GM21423 (cell line): ENCODE data around the gene MILR1.

ENCODE experiments used
- ATAC-seq: cut with Tn5 transposase; IDR thresholded peaks from one replicate; pipeline ENCODE4 v1.9.1; 2021; ENCODE audit warnings: mild to moderate bottlenecking, moderate library complexity; ENCODE audit not compliant: unreplicated experiment

Gene MILR1

GRCh38 chr17:64500862-64501765 lies 52.2 kb downstream of the MILR1 start:
- no peak for ATAC-seq

DNA sequence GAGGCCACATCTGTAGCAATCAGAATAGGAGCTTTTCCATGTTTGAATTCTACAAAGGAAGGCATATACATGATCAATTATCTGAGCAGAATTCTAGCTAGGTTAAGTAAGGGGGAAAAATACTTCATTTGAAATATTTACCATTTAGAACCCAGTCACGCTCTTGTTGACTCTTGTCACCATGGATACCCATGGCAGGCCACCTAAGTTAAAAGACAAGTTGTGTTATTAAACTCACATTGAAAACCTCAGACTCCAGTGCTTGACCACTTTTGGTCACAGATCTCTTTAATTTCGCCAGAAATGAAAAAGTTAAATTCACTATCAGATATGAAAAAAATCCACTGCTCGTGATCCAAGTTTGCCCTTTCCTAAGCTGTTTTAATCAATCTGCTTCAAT lies 53.1 kb downstream of the MILR1 start:
- ATAC-seq, result no peak

DNA sequence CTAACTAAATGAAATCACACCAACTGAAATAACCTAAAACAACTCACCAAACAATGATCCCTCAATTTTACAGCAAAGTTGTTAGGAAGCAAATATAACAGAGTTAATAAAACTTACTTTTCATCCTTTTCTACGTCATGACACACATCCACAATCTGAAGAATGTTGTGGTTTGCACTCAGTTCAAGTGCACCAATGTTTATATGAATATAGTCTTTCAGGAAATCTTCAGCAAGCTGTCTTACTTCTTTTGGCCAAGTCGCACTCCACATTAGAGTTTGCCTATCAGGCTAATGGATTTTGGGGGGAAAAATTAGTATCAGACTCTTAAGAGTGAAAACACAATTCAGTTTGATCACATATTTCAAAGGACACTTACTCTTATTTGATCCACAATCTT lies 53.9 kb downstream of the MILR1 start:
- ATAC-seq, result no peak

DNA sequence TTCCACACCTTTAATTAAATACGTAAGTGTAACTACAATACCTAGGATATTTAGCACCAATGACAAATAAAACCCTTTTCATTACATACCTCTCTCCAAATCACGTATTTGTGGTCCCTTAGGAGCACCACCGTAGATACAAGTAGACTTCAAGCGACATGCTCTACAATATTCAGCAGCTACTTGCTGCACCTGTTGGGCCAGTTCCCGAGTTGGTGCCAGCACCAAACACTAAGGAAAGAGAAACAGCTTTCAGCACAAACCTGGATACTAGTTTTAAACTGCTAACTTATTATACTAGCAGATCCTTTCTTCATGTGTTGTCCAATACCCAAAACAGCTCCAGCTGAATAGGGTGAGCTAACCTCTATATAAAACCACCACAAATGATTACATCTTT lies 54.4 kb downstream of the MILR1 start:
- no peak for ATAC-seq

DNA sequence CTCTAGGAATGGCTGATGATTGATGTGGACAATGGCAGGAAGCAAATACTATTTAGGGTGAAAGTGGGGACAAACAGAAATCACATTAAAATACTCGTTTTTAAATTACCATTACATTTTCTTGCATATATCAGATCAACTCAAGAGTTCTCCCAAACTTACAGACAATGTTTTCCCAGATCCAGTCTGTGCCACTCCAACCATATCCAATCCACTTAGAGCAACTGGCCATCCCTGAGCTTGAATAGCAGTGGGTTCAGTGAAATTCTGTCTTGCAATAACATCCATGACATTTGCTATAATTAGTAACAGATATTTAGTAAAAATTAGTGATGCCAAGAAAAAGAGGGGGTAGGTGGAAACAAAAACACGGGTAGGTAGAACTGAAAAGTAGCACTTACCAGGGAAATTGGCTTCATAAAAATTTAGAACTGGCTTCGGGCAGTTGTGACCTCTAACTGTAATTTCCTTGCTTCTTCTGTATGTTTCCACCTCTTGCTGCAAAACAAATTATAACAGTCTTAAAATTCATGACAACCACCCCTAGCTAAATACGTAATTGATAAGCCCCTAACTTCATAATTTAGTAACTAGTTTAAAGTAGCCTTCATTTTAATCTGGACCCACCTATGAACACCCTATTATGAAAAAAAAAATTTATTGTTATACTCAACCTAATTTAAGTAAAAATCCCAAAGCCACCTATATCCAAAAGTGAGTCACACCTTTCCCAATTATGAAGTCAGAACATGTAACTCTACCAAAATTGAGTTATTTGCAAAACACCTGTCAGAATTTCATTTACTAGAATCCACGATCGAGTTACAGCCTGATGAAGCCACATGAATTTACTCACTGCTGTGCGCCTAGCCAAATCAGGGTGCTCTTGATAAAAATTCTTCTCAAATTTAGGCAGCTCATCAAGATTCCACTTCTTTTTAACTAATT lies 55.2 kb downstream of the MILR1 start:
- ATAC-seq, result no peak

DNA sequence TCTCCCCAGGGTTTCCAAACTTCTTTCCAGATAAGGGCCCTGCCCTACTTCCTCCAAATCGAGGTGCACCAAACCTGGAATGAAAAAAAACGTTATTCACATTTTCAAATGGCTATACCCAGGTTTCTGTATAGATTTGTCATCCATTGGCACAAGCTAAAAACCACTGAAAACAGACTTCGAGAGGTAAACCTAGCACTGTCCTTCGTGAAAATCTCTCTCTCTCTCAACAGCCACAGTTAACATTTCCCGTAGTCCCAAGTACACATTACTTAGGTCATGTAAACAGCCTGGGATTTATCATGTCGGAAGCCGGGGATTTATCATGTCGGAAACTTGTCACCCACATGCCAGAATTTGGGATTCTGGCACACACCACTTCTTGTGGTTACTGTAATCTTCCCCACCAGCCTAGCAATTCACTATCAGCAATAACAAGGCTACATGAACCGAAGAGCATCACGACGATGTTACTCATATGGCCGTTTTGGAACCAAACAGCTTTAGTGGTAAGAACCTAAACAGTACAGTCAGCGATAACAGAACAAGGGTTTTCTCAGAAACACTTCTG lies 55.9 kb downstream of the MILR1 start:
- no peak for ATAC-seq

DNA sequence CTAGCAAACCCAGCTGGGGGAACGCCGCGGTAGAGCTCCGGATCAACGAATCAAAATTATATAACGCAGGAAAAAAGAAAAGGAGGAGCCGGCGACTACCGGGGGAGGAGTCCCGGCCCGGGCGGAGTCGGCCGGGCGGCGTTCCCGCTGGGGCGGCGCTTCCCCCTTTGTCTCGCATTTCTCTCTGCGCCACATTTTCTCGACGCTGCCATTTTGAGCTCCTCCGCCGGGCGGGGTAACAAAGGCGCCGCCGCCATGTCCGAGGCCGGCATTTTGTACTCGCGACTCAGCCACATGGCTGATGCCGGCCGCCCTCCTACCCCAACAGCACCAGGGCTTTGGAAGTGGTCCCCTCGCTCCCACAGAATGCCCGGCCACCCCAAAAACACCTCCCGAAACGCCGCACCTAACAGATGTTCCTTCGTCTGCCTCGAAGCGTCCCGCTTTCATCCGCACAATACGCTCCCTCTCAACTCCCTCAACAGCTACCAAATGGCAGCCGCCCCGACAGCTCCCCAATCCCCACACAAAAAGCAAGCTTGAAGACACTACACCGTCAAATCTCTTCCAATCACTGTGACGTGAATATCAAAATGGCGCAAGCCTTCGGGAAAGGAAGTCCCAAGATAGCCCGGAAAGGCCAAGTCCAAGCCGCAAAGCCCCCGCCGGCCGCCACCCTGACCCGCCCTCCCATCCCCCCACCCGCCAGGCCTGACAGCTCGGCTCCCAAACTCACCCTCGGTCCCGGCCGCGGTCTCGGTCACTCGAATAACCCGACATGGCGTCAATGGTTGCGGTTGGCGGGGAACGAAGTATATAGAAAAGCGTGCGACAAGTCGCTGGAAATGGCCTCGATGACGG lies 56.7 kb downstream of the MILR1 start:
- peak; percentile 30 for ATAC-seq

GRCh38 chr17:64506201-64506575 lies 57.3 kb downstream of the MILR1 start, which contains the start of gene DDX5:
Gene DDX5, minus strand, starts transcription at chr17:64506289. Its CDS starts 170 bp downstream, at chr17:64506119.
- ATAC-seq, result peak; percentile 65

DNA sequence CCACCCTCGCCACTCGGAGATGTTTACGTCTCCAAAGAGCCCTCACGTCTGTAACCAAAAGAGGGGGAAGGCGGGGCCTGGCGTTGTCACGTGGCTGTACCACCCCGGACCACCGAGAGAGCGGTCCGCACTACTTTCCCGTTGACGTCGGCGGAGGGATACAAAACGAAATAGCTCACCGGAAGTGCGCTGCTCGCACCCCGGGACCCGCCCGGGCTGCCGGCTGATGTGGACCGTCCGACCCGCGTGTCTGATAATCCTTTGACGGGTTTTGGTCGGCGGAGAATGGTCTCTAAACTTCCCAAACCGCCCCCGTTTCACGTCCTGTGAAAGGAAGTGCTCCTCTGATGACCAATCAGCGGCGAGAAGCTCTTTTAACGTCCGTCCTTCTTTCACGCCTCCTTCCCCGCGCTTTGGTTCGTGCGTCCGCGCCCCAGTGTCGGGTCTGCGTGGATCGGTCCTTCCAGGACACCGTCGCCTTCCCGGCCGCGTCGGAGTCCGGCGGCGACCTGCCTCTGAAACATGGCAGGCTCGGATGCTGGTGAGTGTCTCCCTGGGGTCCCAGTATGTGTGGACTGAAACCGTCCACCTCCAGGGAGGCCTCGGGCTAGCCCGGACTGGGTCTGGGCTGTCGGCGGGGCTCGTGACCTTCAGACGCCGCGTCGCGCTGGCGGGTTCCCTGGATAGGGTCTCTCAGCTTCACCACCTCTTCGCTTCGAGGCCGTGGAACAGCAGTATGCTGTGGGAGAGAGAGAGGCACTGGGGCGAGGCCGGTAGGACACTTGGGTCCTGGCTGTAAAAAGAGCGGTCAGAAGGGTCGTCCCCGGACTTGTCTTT lies 57.9 kb downstream of the MILR1 start, which contains the start of gene CEP95:
Gene CEP95 (plus strand): TSS at position 402 of the 837 bp plus-strand sequence. CDS start 121 bp downstream, at position 523.
- ATAC-seq, result peak; percentile 51

- peak; percentile 13 for ATAC-seq
Observed at GRCh38 chr17:64507413-64507782, 58.5 kb downstream of the MILR1 start.

- no peak for ATAC-seq
Observed at GRCh38 chr17:64508683-64509082, 59.8 kb downstream of the MILR1 start.

GRCh38 chr17:64509179-64509578 lies 60.3 kb downstream of the MILR1 start:
- no peak for ATAC-seq

GRCh38 chr17:64515419-64515818 lies 66.5 kb downstream of the MILR1 start:
- ATAC-seq, result no peak

DNA sequence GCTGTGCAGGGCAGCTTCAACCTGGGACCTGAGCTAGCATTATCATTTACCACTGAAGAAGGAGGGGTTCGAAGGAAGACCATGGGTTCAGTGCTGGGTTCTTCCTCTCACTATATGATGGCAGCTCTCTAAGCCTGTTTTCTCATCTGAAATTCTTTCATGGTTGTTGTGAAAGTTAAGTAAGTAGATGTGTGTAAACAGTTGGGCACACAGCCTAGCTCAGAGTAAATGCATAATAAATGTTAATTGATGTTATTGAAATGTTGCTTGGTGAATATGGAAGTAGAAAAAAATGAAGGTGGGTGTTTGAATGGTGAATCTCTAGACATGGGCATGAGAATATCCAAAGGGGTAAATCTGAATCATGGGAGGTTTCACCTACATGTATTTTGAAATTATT lies 66.9 kb downstream of the MILR1 start:
- ATAC-seq, result no peak
